ENCODE data around the gene RITA1. TPM values are rescaled to one million over a fixed set of nuclear protein-coding genes. Genes with fewer than 3 reads are reported as not detected.
"Not testable (repeated sequence)": the region's sequence is repeated elsewhere in the genome, so short reads cannot be mapped to it uniquely, and the experiment has no call there.

Gene RITA1, protein sequence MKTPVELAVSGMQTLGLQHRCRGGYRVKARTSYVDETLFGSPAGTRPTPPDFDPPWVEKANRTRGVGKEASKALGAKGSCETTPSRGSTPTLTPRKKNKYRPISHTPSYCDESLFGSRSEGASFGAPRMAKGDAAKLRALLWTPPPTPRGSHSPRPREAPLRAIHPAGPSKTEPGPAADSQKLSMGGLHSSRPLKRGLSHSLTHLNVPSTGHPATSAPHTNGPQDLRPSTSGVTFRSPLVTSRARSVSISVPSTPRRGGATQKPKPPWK
- total RNA-seq, result 10 to 100 TPM; 14.2 to 23.9 TPM

DNA sequence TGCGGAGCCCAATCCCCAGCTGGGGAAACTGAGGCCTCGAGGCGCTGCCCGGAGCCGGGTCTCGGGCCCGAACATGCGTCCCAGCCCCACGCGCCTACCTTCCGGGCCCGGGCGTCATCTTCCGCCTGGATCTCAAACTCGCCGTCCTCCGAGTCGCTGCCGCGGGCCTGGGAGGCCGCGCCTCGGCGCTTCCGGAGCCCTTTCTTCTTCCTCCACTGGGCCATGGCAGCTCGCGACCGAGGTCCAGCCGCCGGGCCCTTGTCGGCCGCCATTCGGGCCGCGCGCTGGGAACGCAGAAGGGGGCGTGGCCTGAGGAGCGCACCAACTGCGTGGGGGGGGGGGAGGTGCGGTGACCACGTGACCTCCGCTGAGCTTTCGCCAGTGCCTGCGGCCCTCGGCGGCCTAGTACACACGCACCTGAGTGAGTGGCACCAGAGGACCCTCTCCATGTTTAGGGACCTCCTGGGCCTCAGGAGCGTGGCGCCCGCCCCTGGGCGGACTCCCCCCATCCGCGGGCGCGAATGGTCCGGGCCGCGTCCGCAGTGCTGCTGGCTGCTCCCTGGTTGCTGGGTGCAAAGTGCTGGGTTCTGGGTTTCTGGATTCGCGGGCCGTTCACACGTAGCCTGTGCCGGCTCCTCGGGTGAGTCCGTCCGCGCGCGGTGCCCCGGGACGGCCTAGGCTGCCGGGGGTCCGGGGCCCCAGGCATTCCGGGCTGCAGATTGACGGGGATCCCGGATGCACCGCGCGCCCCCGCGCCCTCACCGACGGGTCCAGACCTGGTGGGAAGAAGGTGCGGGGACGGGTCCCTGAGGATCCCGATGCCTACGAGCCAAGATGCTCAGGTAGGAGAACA lies at the start of gene RITA1, which contains the start of gene DDX54:
Gene RITA1 (plus strand): TSS at position 542 of the 853 bp plus-strand sequence. CDS start 1,026 bp downstream, outside the sequence.
Gene DDX54 (minus strand): TSS at position 299 of the 853 bp plus-strand sequence. CDS start 27 bp downstream, at position 272.
- peaks cover 63% of the 10 kb centered on the region for H3K36me3 Mint-ChIP-seq (ENCODE audit: low read depth)
- H3K9me3 Mint-ChIP-seq, result no peaks in the 10 kb centered on the region

DNA sequence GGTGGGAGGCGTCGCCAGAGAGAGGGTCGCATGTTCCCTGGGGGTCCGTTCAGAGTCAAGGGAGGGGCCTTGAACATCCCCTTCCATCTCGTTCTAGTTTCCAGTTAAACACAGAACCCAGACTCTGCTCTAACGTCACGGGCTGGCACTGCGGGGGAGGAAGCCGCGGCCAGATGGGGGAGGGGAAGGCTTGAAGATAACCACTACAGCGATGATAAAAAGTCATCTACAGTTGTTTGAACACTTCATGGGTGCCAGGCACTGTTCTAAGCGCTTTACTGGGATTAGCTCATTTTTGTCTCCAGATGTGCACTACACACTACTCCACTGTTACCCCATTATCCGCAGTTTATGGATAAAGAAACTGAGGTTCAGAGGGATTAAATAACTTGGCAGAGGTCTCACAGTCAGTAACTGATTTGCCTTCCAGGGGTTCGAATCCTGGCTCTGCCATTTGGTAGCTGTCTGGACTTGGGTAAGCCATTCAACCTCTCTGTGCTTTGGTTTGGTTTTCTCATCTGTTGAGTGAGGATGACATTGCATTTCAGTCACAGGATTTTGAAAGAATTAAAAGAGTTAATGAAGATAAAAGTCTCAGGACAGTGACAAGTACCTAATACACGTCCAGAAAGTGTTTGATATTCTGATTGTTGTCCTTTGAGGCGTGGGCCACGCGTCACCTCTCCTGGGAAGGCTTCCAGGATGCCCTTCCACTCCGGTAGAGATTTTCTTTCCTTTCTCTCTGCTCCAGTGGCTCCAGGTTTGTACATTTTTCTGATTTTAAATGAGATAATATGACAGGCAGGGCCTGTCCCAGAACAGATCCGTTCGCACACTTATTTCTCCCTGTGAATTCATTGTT lies 49.2 kb upstream of the RITA1 start:
- ATAC-seq (replicated peaks), result peak; percentile 76
- Mint-ChIP-seq H3K4me1 (peaks cover 12% of the 10 kb centered on the region), H3K27me3 (peaks cover 7% of the 10 kb centered on the region), H3K9me3 (no peaks in the 10 kb centered on the region), H3K4me3 (peak overlapping the region; percentile 86), H3K27ac (peak overlapping the region; percentile 79), H3K36me3 (ENCODE audit: low read depth) (no peaks in the 10 kb centered on the region)

More for the DNA sequence above, at the start of gene RITA1, which contains the start of gene DDX54:
- H3K4me1 Mint-ChIP-seq, result peaks cover 15% of the 10 kb centered on the region
- peak; percentile 67 for ATAC-seq (replicated peaks)
- peak within 1 kb of the TSS; percentile 93 for H3K4me3 Mint-ChIP-seq
- no peaks in the 10 kb centered on the region for H3K27me3 Mint-ChIP-seq
- peak within 1 kb of the TSS; percentile 92 for H3K27ac Mint-ChIP-seq

DNA sequence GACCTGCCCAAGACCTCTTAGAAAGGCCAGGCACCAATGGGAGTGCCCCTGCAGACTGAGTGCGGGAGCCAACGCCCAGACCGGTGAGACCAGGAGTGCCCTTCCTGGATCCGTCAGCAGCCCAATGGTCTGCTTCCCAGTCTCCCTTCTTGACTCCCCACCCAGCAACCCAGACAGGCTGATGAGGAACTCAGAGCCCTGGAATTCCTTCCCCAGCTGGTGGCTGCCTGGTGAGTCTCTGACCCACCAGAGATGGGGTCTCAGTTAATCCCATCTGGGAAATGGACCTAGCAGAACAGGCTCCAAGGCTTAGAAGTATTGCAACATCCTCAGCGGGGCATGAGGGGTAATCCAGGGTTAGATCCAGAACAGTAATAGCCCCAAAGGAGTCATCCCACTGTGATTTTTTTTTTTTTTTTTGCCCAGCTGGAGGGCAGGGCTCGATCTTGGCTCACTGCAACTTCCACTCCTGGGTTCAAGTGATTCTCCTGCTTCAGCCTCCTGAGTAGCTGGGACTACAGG lies 48.5 kb upstream of the RITA1 start:
- Mint-ChIP-seq H3K4me3 (peak overlapping the region; percentile 86), H3K36me3 (ENCODE audit: low read depth) (no peaks in the 10 kb centered on the region), H3K9me3 (no peaks in the 10 kb centered on the region), H3K27me3 (peaks cover 7% of the 10 kb centered on the region), H3K4me1 (peaks cover 12% of the 10 kb centered on the region), H3K27ac (peak overlapping the region; percentile 79)
- ATAC-seq (replicated peaks), result no peak

DNA sequence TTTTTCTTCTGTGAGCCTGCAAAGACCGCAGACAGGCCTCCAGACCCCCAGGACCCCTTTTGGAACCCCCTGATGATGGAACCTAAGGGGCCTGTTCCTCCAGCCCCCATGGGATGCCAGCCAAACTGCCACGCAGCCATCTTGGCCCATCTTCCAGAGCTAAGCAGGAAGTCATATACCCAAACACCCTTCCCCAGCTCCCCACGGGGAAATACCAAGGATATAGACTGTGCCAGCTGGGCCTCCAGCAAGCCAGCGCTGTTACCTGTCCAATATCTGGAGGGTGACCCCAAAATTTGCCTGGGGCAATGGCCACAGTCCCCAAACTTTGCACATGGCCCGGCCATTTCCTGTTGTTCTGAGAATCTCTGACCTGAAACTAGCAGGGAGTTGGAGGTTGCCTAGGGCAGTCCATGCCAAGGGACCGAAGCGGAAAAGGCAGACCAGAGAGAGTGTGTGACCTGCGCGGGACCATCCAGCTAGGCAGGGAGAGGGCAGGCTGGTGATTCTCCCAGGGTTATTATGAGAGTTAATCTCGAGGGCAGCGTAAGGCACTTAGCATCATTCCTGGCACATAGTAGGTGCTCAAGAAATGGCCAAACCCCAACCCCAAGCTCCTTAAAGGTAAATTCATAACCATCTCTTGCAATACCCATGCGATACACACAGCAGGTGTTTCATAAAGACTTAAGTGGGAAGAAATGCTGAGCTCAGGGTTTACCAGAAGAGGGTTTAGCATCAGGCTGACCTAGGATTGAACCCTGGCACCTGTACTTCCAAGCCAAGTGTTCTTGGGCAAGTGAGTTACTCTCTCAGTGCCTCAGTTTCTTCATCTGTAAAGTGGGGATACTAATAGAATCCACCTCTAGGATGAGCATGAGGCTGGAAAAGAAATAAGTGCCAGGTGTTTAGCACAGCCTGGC lies 47.4 kb upstream of the RITA1 start:
- H3K4me1 Mint-ChIP-seq, result peaks cover 12% of the 10 kb centered on the region
- H3K36me3 Mint-ChIP-seq (ENCODE audit: low read depth), result no peaks in the 10 kb centered on the region
- H3K27me3 Mint-ChIP-seq, result peaks cover 7% of the 10 kb centered on the region
- ATAC-seq (replicated peaks), result no peak
- H3K27ac Mint-ChIP-seq, result peak overlapping the region; percentile 43
- H3K9me3 Mint-ChIP-seq, result no peaks in the 10 kb centered on the region
- H3K4me3 Mint-ChIP-seq, result no peak overlapping the region

DNA sequence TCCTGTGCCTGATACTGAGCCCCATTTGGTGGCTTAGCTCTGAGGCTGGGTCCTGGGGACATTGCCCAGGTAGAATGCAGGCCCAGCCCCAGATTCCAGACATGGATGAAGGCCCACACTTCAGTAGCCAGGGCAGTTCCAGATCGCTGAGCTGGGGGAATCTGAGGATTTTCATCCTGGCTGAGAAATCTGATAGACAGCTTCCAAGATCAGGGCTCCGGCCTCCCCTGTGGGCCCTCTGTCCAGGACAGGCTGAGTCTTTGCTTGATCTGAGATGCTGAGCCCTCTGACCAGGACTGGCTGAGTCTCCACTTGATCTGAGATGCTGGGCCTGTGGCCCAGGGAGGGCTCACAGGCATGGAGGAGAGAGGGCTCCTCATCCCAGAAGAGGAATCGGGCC lies 46.7 kb upstream of the RITA1 start:
- Mint-ChIP-seq H3K27me3 (peaks cover 7% of the 10 kb centered on the region), H3K36me3 (ENCODE audit: low read depth) (no peaks in the 10 kb centered on the region), H3K4me1 (peaks cover 12% of the 10 kb centered on the region), H3K4me3 (no peak overlapping the region), H3K27ac (no peak overlapping the region), H3K9me3 (no peaks in the 10 kb centered on the region)
- ATAC-seq (replicated peaks), result no peak

DNA sequence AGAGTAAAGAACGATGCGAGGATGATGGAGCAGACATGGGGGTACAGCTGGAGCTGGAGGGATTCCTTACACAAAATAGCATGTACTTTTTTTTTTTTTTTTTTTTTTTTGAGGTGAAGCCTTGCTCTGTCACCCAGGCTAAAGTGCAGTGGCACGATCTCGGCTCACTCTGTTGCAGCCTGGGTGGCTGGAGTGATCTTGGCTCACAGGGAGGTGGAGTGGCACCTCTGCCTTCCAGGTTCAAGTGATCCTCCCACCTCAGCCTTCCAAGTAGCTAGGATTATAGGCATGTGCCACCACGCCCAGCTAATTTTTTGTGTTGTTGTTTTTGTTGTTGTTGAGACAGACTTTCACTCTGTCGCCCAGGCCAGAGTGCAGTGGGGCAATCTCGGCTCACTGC lies 44.8 kb upstream of the RITA1 start:
- Mint-ChIP-seq H3K27me3 (peaks cover 7% of the 10 kb centered on the region), H3K4me1 (peaks cover 12% of the 10 kb centered on the region), H3K4me3 (no peak overlapping the region), H3K36me3 (ENCODE audit: low read depth) (no peaks in the 10 kb centered on the region), H3K27ac (no peak overlapping the region), H3K9me3 (no peaks in the 10 kb centered on the region)
- no peak for ATAC-seq (replicated peaks)

DNA sequence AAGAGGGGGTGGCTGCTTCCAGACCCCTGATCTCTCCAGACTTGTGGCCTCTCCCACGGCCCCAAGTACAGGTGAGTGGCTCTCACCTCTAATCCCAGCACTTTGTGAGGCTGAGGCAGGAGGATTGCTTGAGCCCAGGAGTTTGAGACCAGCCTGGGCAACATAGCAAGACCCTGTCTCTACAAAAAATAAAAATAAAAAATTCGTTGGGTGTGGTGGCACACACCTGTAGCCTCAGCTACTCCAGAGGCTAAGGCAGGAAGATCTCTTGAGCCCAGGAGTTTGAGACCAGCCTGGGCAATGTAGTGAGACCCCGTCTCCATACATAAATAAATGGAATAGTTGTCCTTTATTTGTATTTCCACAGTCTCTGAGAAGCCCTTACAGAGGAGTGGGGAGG lies 43.8 kb upstream of the RITA1 start:
- Mint-ChIP-seq H3K27ac (peak overlapping the region; percentile 59), H3K4me3 (peak overlapping the region; percentile 38)
- not testable (repeated sequence) for H3K4me1 Mint-ChIP-seq; H3K36me3 Mint-ChIP-seq (ENCODE audit: low read depth); H3K27me3 Mint-ChIP-seq; ATAC-seq (replicated peaks); H3K9me3 Mint-ChIP-seq

DNA sequence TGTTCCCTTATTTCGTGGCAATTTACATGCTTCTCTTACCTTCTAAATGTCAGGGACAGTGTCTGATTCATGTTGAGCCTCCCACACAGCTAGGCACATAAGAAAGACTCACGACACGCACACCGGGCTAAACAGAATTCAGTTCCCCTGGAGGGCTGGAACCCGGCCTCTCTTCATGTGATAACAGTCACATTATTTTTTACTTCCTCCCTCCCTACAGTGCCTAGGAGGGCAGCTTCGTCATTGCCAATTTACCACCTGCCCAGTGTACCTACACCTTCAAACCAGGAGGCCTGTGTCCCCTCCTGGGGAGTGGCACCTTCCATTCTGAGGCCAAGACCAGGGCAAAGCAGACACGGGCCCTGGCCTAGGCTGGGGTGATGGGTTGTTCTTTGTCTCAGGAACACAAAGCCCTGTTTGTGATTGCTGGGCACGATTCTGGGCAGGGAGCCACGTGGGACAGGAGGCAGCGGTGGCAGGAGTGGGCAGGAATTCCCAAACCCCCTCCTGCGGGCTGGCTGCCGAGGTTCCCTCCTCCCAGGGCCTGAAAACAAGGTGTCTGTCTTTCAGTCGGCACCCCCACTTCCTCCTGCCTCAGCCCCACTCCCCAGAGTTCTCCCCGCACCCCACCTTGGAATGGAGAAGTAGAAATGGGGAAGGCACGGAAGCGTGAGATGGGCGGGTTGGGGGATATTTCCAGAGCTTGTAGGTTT lies 43.2 kb upstream of the RITA1 start:
- no peaks in the 10 kb centered on the region for H3K27me3 Mint-ChIP-seq
- H3K27ac Mint-ChIP-seq, result peak overlapping the region; percentile 59
- H3K4me1 Mint-ChIP-seq, result no peaks in the 10 kb centered on the region
- peak; percentile 92 for ATAC-seq (replicated peaks)
- H3K4me3 Mint-ChIP-seq, result peak overlapping the region; percentile 38
- H3K36me3 Mint-ChIP-seq (ENCODE audit: low read depth), result no peaks in the 10 kb centered on the region
- H3K9me3 Mint-ChIP-seq, result no peaks in the 10 kb centered on the region

DNA sequence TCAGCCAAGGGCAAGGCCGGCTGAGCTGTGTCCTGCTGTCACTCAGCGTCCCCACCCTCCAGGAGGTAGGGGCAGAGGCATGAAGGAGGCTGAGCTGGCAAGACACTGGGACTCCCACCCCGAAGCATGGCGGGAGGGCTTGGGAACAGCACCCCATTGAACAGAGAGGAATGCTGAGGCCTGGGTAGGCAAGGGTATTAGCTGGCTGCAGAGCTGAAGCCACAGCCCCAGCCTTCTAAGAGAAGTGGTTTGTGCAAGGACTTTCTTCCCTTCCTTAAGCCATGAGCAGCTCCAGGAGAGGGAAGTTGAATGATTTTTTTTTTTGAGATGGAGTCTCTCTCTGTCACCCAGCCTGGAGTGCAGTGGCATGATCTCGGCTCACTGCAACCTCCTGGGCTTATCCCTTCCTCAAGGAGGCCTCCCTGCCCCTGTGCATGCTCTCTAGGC lies 42.6 kb upstream of the RITA1 start:
- Mint-ChIP-seq H3K27me3 (no peaks in the 10 kb centered on the region), H3K27ac (no peak overlapping the region), H3K4me3 (no peak overlapping the region), H3K9me3 (no peaks in the 10 kb centered on the region), H3K4me1 (no peaks in the 10 kb centered on the region), H3K36me3 (ENCODE audit: low read depth) (no peaks in the 10 kb centered on the region)
- no peak for ATAC-seq (replicated peaks)

DNA sequence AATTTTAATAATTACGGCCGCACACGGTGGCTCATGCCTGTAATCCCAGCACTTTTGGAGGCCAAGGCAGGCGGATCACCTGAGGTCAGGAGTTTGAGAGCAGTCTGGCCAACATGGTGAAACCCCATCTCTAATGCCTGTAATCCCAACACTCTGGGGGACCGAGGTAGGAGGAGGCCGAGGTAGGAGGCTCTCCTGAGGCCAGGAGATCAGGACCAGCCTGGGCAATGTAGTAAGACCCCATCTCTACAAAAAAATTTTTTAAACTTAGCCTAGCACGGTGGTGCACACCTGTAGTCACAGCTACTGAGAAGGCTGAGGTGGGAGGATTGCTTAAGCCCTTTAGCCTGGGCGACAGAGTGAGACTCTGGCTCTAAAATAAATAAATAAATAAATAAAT lies 41.6 kb upstream of the RITA1 start:
- Mint-ChIP-seq H3K36me3 (ENCODE audit: low read depth) (no peaks in the 10 kb centered on the region), H3K27me3 (no peaks in the 10 kb centered on the region), H3K27ac (no peak overlapping the region), H3K4me1 (no peaks in the 10 kb centered on the region), H3K9me3 (no peaks in the 10 kb centered on the region), H3K4me3 (no peak overlapping the region)
- no peak for ATAC-seq (replicated peaks)

DNA sequence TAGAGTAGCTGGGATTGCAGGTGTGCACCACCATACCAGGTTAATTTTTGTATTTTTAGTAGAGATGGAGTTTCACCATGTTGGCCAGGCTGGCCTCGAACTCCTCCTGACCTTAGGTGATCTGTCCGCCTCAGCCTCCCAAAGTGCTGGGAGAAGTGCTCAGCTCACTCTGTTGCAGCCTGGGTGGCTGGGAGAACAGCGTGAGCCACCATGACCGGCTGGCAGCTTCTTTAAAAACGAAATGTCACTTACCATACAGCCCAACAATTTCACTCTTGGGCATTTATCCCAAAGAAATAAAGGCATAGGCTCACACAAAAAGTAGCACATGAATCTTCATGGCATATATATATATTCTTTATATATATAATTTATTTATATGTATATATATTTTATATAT lies 40.7 kb upstream of the RITA1 start:
- Mint-ChIP-seq H3K36me3 (ENCODE audit: low read depth) (no peaks in the 10 kb centered on the region), H3K9me3 (no peaks in the 10 kb centered on the region), H3K27ac (no peak overlapping the region), H3K4me3 (no peak overlapping the region), H3K4me1 (no peaks in the 10 kb centered on the region), H3K27me3 (no peaks in the 10 kb centered on the region)
- ATAC-seq (replicated peaks), result no peak

DNA sequence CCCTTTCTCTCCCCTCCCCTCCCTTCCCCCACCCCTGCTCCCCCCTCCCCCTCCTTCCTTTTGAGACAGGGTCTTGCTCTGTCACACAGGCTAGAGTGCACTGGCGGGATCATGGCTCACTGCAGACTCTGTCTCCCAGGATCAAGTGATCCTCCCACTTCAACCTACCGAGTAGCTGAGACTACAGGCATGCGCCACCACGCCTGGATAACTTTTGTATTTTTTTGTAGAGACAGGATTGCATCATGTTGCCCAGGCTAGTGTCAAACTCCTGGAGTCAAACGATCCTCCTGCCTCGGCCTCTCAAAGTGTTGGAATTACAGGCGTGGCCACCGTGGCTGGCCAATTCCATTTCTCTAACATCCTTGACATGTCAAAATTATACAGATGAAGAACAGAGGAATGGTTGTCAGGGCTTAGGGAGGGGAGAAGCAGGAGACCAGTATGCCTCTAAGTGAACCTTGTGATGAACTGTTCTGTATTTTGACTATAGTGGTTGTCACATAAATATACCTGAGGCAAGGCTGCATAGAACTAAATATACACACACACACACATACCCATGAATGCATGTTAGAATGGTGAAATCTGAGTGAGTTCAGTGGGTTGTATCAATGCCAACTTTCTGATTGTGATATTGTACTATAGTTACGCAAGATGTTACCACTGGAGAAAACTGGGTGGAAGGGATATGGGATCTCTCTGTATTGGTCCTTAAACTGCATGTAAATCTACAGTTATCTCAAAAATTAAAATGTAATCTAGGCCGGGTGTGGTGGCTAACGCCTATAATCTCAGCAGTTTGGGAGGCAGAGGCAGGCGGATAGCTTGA lies 39.6 kb upstream of the RITA1 start:
- H3K36me3 Mint-ChIP-seq (ENCODE audit: low read depth), result no peaks in the 10 kb centered on the region
- no peaks in the 10 kb centered on the region for H3K9me3 Mint-ChIP-seq
- no peak overlapping the region for H3K4me3 Mint-ChIP-seq
- no peaks in the 10 kb centered on the region for H3K4me1 Mint-ChIP-seq
- no peaks in the 10 kb centered on the region for H3K27me3 Mint-ChIP-seq
- no peak for ATAC-seq (replicated peaks)
- no peak overlapping the region for H3K27ac Mint-ChIP-seq
